Stimulated activated CD8-positive, alpha-beta memory T cell treated with anti-CD3 and anti-CD28 coated beads, Interleukin-4, amount 100 ng/mL, for 4 hours (primary cell): Measurements from ENCODE around the gene ECHDC1.
"Not testable (repeated sequence)": the region's sequence is repeated elsewhere in the genome, so short reads cannot be mapped to it uniquely, and the experiment has no call there.

Experiments used
- DNase-seq, 2 donors: peaks; one replicate each; pipeline ENCODE4 v3.0.0-alpha.2; 2020; ENCODE audit warnings: low read depth in 2 of 2, low spot score in 1 of 2

The ECHDC1 gene, protein sequence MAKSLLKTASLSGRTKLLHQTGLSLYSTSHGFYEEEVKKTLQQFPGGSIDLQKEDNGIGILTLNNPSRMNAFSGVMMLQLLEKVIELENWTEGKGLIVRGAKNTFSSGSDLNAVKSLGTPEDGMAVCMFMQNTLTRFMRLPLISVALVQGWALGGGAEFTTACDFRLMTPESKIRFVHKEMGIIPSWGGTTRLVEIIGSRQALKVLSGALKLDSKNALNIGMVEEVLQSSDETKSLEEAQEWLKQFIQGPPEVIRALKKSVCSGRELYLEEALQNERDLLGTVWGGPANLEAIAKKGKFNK

DNA sequence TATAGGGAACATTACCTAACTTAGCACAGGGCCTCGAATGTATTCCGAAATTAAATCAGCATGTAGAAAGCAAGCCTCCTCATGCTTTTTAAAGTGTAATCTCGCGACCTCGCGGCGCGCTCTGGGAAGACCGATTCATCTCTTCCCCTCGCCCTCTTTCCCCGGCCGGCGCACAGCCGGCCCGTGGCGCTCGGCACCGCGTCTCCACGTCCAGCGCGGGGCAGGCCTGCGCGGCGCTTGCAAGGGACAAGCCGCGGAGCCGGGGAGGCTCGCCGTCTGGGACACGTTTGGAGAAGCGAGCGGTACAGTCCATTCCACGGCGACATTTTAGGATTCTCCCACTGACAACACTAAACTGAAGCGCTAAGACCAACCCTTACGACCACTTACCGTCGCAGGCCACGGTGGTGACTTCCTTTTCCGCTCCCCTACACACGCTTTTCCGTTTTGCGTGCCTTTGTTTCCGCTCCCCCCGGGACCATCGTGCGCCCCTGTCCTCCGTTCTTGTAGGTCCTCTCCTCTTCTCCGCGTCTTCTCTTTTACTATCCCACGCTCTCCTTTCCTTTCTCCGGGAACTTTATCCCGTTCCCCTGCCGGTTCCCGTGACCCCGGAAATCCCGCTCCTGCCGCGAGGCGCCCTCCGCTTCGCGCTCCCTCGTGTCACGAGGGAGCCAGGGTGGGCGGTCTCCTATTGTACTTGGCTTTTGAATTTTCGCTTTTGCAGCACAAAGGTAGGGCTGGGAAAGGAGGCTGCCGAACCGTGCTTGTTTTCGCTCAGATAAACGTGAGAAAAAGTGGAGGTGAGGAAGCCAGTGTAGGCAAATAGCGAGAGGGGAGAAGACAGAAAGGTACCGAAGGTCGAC, at the start of gene ECHDC1:
ECHDC1 (minus strand) TSS at position 664 of the 863 bp plus-strand sequence. CDS start 12,581 bp downstream, outside the sequence.
- peak; percentile 50 to 57 for DNase-seq

DNA sequence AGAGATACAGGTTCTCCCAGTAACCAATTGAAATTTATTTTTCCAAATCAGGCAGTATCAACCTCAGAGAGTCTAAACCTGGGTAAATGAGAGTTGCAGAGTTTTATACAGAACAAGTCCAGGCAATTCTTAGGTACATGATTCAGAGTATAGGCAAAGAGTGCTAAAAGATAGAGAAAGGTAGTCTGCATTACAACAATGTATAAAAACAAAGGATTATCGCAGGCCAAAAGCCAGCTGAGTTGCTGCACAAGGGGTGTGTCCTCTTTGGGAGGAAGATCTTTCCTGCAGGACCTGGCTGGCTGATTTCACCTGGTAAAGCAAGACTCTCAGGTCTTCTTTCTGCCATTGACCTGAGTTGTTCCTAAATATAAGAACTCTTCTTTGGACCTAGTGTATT, 48.9 kb upstream of the ECHDC1 start:
- DNase-seq: no peak

DNA sequence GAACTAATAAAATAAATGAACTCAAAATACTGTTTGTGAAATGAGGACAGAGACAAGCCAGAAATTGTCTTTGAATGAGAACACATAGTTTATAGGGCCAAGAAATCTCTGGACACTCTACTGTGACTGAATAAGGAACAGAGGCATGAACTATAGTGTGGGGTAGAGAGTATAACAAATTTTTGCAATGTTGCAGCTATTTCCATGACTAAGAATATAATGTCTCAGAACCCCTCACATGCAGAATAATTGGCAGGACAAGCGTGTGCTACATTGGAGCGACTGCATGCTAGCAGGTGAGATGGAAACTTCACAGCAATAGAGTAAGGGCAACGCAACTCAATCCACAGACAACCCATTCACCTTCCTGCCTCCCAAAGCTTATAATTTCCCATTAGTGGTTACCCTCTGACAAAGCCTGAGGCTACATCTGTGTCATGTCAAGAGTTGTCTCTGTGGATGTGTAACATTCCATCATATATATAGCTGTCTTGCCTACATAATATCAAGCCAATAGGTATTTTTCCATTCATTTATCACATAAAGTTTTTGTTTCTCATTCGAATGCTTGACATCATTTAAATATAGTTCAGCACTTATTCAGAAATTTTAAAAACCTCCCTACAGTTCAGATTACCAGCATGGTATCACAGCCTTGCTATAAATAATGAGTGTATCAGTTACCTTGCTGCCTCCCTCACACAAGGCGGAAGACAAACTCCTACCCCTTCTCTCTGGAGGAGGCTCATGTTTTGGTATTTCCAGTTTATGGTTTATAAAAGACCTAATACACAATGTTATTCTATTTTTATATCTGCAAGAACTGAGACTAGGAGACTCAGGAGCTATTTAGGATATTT, 47.9 kb upstream of the ECHDC1 start:
- DNase-seq: no peak

DNA sequence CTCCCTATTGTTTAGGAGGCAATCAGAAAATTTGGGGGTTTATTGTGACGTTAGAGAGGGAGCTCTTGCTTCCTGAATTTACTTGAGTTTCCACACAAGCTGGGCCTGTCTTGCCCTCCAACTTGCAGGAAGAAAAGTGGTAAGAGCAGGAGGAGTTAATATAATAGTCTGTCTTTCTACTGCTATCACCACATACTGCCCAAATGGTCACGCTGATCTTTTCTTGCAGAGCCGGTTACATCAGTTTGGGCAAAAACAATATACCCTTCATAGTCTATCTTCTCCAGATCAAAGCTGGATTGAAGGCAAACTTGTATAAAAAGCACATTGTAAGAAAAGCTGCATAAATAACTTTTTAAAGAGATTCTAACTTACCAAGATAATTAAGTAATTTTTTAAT, 46.3 kb upstream of the ECHDC1 start:
- DNase-seq: no peak

DNA sequence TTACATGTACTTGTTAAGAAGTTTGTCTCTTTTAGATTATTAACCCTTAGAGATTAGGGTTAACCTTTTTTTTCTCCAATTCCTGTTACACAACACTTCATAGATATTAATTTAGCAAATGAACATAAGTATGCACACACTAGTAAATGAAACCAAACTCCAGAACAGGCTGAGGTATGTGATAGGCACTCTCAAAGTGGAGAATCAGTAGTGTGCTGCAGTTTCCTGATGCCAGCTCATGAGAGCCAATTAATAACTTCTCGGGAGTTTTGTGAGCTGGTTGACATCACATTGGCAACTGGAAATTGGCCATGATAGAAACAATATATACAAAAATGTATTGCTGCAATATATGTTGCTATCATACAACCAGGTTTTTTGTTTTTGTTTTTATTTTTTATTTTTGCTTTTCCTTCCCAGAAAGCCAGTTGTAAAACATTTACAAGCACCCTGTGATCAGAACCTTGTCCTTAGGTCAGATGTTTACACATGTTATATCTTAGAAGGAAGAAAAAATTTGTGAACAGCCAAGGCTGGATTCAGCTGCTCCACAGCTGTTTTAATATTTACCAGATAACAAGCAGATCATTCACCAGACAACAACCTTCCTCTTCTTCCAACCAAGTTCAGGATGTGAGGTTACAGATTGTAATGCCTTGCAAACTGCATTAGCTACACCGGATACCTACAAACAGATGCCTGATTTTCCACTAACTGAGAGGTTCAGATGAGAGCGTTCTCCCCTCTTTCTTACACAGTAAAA, 42.4 kb upstream of the ECHDC1 start:
- DNase-seq: no peak

DNA sequence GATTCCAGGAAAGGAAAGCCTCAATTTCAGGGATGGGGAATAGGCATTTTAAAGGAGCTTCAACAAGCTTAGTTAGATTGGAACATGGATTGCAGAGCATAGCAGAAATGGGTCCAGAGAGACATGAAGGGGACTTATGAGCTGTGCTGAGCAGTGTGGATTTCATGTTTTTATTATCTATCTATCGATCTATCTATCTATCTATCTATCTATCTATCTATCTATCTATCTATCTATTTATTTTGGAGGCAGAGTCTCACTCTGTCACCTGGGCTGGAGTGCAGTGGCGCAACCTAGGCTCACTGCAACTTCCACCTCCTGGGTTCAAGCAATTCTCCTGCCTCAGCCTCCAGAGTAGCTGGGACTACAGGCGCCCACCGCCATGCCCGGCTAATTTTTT, 41.4 kb upstream of the ECHDC1 start:
- DNase-seq: not testable (repeated sequence)

DNA sequence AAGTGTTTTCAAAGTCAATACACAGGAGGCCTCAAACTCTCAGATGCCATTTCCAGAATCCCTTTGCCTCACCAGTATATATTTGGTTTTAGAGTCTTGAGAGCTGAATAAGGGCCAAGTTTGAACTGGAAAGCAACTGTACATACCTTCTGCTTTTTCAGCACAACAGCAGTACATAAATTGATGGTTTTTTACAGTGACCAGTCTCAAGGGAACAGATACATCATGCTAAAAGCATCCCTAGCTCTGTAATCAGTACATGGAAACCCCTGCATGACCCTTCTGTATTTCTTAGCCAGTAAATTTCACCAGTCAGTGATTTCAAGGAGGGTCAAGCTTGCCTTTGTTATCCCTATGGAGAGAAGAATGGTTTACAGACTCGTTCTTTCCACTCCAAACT, 40.6 kb upstream of the ECHDC1 start:
- no peak for DNase-seq

DNA sequence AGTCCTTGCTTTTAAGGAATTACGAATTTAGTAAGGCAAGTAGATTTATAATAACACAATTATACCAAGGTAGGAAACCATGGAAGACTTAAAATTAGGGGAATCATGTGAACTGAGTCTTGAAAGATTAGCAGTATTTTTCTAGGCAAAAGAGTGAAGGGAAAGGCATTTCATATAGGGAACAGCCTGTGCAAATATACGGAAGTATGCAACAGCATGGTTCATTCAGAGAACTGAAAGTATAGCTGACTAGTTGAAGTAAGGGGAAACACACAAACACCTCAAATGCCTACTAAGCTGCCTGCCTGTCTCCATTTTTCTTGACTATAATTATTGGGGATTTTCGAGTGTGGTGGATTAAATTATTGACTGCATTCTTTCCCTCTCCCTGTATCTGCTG, 39.0 kb upstream of the ECHDC1 start:
- DNase-seq: no peak

DNA sequence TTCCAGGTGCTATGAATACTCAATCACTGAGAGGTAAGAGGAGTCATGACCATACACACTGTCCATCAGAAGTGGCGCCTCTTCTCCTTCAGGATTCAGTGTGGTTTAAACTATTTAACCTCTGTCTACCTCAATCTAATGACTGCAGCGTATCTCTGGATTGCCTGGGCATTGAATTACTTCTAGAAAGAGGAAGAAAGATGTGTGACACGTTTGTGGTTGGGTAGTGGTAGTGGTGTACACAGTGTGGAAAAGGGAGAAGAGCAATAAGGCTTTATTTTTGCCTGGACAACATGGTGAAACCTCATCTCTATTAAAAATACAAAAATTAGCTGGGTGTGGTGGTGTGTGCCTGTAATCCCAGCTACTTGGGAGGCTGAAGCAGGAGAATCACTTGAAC, 38.0 kb upstream of the ECHDC1 start:
- no peak for DNase-seq

DNA sequence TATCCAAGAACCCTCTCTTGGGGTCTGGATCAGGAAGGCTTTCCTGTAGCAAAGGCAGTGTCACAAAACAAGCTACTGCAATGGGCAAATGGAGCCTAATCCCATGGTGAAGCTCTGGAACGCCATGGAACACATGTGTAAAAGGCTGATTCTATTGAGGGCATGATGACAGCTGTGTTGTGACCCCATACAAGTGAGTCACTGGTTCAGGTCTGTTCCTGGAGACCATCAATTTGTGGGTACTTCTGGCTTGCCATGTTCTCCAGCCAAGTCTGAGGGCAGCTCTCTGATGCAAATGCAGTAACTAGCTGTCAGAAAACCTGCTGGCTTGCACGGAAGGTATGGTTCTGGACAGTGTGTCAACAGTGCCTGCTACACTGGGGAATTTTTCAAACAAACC, 33.3 kb upstream of the ECHDC1 start:
- DNase-seq: no peak

DNA sequence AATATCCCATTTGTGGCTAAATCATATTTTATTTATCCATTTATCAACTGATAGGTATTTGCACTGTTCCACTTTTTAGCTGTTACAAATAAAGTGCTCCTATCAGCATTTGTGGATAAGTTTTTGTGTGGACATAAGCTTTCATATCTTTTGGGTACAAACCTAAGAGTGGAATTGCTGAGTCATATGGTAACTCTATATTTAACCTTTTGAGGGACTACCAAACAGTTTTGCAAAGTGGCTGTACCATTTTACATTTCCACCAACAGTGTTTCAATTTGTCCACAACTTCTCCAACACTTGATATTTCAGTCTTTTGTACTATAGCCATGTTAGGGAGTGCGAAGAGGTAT, 23.6 kb upstream of the ECHDC1 start:
- no peak for DNase-seq

DNA sequence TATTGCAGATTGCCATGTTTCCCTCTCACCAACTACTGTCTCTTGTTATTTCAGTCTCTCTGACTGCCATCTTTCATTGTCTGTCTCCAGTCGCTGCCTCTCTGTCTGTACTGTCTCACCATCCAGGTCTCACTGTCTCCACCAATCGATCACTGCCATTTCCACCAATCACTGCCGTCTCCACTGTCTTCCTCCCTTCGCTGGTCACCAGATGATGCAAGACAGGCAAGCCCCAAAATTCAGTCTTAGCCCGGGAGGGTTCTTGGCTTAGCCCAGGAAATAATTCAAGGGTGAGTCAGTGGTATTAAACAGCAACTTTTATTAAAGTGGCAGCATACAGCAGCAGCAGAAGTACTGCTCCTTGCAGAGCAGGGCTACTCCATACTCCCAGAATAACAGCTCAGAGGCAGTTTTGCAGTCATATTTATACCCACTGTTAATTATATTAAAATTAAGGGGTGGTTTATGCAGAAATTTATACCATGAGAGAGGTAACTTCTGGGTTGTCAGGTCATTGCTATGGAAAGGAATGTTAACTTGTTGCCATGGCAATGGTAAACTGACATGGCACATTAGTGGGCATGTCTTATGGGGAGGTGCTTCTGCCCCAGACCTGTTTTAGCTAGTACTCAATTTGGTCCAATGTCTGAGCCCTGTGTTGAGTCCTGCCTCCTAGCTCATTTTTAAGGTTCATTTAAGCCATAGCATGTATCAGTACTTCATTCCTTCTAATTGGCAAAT, 23.0 kb upstream of the ECHDC1 start:
- DNase-seq: no peak

DNA sequence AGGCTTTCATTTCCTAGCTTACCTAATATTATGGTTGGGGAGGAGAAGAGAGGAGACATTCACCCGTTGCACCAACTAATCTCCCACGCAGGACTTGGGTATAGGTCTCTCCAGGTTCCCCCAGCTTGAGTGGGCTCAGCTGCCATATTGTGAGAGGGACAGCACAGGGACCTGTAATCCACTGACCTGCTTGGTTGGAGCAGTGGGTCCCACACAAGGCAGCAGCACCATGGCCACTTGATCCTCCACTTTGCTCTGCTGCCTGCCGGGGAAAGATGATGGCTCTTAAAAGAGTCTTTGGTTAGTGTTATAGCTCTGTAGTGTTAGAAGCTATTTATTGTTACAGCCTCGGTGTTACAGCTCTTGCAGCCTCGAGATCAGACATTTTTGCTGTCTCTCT, 22.5 kb upstream of the ECHDC1 start:
- no peak for DNase-seq

DNA sequence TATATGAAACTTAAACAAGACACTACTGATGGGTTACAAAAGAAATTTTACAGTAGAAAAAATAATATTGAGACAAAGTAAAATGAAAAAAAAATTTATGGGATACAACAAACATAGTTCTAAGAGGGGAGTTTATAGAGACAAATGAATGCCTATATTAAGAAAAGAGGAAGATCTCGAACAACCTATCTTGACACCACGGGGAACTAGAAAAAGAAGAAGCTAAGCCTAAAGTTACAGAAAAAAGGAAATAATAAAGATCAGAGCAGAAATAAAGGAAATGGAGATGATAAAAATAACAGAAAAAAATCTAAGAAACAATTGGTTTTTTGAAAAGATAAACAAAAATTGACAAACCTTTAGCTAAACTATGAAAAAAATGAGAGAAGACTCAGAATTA, 9.1 kb upstream of the ECHDC1 start:
- DNase-seq: no peak

DNA sequence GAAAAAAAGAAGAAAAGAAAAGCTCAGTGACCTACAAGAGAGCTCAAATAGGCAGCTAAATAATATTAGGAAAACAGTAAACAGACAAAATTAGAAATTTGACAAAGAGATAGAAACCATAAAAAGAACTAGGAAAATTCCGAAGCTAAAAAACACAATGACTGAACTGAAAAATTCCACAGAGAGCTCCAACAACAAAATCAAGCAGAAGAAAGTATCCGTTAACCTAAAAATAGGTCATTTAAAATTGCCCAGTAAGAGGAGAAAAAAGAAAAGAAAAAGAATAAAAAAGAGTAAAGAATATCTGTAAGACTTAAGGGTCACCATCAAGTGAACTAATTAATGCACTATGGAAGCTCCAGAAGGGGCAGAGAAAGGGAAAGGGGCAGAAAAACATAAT, 6.6 kb upstream of the ECHDC1 start:
- no peak for DNase-seq

DNA sequence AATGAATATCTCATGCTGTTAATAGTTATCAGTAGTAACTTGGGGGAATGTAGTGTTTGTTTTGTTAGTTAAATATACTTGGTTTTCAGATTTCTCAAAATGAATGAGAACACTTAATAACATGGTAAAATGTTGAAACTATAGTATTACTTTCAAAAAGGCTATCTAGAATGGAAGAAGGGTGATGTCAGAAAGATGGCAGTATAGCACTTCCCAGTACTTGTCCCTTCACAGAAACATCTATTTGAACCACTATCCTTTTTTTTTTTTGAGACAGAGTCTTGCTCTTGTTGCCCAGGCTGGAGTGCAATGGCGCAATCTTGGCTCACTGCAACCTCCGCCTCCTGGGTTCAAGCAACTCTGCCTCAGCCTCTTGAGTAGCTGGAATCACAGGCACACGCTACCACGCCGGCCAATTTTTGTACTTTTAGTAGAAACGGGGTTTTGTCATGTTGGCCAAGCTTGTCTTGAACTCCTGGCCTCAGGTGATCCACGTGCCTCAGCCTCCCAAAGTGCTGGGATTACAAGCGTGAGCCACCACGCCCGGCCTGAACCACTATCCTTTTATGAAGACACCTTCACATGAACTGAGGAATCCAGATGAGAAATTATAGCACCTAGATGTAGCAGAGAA, 4.7 kb upstream of the ECHDC1 start:
- no peak for DNase-seq

DNA sequence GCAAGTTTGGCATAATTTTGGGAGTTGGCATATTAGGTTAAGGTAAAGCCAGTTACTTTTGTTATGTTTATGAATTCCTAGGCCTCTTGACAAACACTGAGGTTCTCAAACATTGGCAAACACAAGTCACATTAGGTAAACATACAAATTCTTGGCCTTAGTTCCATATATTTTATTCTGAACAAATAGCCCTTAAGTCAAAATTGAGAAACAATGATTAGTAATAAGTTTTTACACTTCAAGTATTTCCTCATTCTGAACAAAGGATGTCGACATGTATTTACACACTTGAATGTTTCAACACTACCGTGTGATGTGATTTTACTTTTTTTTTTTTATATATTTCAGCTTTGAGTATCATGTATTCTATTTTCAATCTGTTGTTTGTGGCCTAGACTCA, 3.8 kb upstream of the ECHDC1 start:
- no peak for DNase-seq

DNA sequence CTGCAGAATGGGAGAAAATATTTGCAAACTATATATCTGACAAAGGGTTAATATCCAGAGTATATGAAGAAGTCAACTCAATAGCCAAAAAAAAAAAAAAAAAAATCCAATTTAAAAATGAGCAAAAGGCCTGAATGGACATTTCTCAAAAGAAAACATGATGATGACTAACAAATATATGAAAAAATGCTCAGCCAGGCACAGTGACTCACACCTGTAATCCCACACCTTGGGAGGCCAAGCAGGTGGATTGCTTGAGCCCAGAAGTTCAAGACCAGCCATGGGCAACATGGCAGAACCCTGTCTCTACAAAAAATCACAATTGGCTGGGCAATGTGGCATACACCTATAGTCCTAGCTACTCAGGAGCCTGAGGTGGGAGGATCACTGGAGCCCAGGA, 2.1 kb upstream of the ECHDC1 start:
- DNase-seq: no peak

DNA sequence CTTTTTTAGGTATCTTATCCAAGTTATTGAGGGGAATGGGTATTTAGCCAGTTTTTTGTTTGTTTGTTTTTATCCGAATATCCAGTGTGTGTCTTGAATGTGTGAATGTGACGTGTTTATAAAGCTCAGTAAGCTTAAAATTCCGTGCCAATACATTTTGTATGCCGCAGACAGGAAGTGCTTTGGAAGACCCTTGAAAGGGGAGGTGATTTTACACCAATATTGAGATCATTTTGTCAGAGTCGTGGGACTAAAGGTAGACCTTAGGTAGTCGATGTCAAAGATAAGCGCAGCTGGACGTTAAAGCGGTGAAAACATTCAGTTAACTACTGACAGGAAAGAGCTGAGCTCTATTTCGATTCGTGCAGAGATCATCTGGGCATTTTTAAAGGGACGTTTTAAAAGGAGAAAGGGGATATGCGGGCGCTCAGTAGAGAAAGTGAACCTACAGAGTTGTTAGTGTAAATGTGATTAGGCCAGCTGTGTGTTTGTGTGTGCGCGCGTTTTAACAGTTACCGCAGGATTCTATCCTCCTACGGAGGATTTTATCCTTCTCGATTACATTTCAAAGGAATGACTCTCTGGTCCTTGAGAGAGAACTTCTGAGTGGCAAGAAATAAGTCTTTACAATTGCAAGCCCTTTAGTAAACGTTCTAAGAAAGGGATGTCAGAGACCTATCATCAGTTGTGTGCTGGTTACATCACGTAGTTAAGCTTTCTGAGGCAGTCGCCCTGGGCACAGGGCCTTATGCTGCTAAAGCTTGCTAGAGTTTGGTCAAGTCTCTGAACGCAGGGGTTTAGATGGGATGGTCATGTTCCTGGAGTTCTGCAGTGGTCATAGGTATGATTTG, 625 bp upstream of the ECHDC1 start:
- no peak for DNase-seq
